GM18870 (cell line): ENCODE results near the gene NOBOX.
"Not testable (repeated sequence)": the region's sequence is repeated elsewhere in the genome, so short reads cannot be mapped to it uniquely, and the experiment has no call there.

ENCODE experiments used
- ATAC-seq: cut with Tn5 transposase; IDR thresholded peaks from one replicate; pipeline ENCODE4 v1.9.1; 2021; ENCODE audit warnings: moderate library complexity; ENCODE audit not compliant: unreplicated experiment

Gene NOBOX

DNA sequence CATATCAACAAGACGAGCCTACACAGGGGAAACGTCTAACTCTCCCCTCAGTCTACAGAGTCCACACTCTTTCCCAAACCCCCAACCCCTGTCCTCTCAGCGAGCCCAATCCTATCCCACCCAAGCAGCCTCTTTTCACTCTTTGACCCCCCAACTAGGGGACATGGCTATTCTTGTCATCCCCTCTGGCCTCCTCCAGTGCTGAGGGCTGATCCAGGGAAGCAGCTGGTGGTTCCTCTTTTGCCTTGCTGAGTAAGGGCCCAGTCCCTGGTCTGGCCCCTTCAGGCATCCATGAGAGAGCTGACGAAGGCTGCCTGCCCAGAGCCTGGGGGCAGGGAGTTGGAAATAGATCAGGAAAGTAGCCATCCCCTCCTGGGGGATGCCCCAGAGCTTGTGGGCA, 6.4 kb downstream of the NOBOX start:
- no peak for ATAC-seq

GRCh38 chr7:144391823-144392255, 11.7 kb downstream of the NOBOX start:
- peak; percentile 73 for ATAC-seq

GRCh38 chr7:144391014-144391413, 12.5 kb downstream of the NOBOX start:
- ATAC-seq = no peak

- ATAC-seq = no peak
These were observed 13.0 kb downstream of the NOBOX start for GRCh38 chr7:144390481-144390880.

DNA sequence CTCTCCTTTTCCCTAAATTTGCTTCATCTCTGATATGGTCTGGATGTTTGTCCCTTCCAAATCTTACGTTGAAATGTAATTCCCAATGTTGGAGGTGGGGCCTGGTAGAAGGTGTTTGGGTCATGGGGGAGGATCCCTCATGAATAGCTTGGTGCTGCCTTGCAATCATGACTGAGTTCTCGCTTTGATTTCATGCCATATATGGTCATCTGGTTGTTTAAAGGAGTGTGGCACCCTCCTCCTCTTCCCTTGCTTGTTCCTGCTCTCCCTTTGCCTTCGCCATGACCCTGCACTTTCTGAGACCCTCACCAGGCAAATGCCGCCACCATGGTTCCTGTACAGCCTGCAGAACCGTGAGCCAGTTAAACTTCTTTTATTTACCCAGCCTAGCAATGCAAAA, 14.5 kb downstream of the NOBOX start:
- ATAC-seq = no peak

DNA sequence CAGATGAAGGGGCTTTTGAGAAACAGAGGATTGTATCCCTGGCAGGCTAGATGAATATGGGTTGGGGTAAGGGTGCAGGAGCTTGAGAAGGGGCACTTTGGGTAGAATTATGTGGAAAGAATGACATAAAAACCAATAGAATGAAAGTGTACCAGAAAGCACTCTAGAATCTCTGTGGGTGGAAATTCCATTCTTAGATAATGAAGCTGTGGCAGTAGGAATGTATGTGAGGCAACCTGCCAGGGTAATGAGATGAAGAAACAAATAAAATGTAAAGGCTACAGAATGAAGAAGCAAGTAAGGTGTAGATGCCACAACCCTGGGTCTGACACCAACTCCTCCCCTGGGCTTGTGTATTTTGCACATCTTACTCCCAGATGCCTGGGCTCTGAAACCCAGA, 16.8 kb downstream of the NOBOX start:
- no peak for ATAC-seq

- peak; percentile 39 for ATAC-seq
These were observed 18.8 kb downstream of the NOBOX start for GRCh38 chr7:144384555-144385245.

DNA sequence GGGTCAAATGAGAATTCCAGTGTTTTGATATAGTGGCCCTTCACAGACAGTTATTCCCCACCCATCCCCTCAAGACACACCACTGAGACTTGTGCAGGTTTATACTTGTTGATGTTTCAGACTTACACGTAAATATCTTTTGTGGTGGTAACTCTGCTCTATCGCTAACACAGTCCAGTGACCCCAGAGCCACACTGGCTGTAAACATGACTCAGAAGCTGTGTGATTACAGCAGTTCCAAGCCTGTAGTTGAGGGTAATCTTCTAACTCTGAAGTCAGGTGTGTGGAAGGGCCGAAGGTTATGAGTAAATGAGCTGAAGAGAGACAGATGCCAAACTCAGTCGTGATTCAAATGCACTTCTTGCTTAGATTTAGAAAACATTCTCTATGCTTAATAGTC, 19.4 kb downstream of the NOBOX start:
- ATAC-seq = peak; percentile 94

DNA sequence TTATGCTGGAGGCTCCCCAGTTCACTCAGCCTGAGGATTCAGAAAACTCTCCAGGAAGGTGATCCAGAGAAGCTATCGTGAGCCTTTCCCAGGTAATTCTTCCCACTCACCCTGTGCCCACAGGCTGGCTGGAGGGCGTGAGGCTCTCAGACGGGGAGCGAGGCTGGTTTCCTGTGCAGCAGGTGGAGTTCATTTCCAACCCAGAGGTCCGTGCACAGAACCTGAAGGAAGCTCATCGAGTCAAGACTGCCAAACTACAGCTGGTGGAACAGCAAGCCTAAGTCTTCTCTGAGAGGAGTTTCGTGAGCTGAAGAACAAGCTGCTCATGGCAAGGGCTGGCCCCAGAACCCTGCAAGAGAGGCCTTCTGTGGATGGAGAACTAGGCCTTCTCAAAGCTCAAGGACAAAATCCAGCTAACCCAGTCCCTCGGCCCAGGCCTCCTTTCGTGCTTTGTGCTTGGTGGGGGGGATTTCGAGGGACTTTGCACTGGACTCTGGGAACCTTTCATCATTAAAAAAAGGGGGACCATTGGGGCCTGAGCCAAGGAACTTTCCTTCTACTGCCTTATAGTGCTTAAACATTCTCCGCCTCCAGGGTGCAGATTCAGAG, 23.6 kb downstream of the NOBOX start:
- no peak for ATAC-seq

DNA sequence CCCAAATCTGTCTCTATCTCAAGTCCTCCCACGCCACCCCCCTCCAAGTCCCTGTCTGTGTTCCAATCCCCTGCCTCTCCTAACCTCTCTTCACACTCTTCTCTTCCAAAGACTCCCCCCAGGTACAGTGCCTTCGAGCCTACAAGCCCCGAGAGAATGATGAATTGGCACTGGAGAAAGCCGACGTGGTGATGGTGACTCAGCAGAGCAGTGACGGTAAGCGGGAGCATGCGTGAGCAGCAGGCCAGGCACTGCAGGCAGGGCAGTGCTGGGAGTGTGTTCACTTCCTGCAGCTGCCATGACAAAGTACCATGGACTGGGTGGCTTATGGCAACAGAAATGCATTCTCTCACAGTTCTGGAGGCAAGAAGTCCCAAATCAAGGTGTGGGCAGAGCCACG, 24.8 kb downstream of the NOBOX start:
- no peak for ATAC-seq

- ATAC-seq = not testable (repeated sequence)
These were observed 34.3 kb downstream of the NOBOX start for GRCh38 chr7:144369221-144369620.

DNA sequence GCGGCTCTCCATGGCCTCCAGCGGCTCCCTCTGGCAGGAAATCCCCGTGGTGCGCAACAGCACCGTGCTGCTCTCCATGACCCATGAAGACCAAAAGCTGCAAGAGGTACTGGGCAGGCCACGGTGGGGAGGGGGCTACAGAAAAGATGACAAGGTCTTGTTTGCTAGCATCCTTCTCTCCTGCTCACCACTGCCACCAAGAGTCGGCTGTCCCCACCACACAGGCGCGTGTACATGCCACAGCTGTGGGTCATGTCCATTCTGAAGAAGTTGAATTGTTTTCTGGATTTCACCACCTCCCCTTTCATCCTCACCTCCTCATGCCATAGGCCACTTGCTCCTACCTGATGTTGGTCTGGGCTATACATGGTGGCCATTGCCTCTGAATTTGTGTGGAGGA, 36.2 kb downstream of the NOBOX start:
- ATAC-seq = not testable (repeated sequence)

GRCh38 chr7:144365523-144365922, 38.0 kb downstream of the NOBOX start:
- not testable (repeated sequence) for ATAC-seq

DNA sequence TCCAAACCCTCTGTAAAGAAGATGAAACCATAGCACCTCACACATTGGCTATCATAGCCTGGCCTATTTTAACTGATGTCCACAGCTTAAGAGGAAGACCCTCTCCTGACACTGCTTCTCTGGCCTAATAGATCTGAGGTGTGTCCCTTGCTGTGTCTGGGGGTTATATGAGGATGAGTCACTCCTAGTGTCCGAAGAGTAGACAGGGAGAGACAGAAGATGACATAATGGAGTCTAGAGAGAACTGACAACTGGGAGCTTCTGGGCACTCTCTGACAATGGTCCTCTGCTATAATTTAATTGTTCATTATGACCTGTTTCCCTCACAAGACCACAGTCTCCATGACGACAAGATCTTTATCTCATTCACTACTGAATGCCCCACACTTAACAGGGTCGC, 41.4 kb downstream of the NOBOX start:
- not testable (repeated sequence) for ATAC-seq

- not testable (repeated sequence) for ATAC-seq
These were observed 46.6 kb downstream of the NOBOX start for GRCh38 chr7:144356860-144357259.

DNA sequence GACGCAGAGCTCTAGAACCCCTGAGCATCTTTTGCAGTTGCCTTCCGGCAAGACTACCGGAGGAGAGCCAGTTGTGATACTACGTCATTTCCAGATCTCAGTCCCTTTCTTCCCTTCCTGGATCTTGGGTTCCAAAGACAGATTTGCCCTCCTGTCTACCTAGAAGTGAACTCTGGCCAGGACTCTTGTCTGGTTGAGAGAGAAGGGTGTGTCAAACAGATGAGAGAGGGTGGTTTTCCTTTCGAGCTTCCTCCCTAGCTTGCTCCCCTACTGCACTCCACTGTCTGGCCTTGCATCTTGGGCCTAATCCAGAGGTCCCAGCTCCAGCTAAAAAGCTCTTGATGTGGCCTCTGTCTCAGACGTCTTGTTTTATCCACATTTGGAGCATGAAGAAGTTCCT, 47.3 kb downstream of the NOBOX start:
- not testable (repeated sequence) for ATAC-seq

DNA sequence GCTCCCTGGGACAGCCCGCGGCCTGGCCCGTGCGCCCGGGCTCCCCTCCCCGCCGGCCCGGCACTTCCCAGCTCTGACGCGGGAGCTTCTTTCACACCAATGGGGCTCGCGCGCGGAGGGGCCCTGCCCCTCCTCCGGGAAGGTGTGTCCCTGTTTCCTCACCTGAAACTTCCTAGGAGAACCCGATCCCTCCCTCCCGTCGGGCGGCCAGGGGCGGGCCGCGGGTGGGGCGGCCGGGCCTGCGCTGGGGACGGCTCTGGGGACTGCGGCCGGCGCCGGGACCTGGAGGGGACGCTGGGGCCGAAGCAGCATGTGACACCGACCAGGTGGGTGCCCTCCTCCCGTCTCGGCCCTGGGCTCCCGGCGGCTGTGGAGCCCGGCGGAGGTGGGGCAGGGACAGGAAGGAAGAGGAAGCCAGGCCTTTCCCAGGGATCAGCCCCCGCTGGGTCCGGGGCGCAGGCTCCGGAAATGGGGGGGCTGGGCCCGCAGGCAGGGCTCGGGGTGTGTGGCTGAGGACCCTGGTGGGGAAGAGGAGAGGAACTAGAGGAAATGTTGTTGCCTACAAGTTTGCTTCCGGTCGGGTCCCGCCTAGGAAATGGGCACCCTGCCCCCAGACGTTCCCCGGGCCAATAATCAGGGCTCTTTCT, 48.2 kb downstream of the NOBOX start, which contains the start of gene ARHGEF5:
Gene ARHGEF5, plus strand, starts transcription at position 227 of the 647 bp plus-strand sequence. CDS start 7,268 bp downstream, outside the sequence.
- peak; percentile 64 for ATAC-seq

DNA sequence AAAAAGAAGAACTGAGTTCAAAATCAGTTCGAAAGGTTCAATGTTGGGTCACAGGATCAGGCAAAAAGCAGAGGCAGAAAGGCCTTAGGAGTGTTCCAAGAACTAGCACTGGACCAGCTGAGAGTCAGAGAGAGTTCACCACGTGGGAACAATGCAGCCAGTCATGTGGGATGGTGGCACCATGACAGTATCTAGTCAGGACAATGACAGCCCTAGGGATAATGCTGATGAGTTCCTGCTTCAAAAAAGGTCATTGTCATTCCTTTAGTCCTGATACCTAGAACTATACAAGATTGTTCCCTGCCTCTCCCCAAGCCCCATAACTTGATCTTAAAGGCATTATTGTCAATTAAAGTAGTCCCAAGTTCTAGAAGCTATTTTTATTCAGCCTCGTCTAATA, 51.8 kb downstream of the NOBOX start:
- not testable (repeated sequence) for ATAC-seq

- ATAC-seq = not testable (repeated sequence)
These were observed 54.9 kb downstream of the NOBOX start for GRCh38 chr7:144348625-144349024.
